GM19025 (cell line): ENCODE measurements around the gene TCF7L2.

Experiments used
- ATAC-seq: cut with Tn5 transposase; IDR thresholded peaks from one replicate; pipeline ENCODE4 v1.9.1; 2021; ENCODE audit warnings: mild to moderate bottlenecking, low read depth, moderate library complexity; ENCODE audit not compliant: unreplicated experiment

The TCF7L2 gene

DNA sequence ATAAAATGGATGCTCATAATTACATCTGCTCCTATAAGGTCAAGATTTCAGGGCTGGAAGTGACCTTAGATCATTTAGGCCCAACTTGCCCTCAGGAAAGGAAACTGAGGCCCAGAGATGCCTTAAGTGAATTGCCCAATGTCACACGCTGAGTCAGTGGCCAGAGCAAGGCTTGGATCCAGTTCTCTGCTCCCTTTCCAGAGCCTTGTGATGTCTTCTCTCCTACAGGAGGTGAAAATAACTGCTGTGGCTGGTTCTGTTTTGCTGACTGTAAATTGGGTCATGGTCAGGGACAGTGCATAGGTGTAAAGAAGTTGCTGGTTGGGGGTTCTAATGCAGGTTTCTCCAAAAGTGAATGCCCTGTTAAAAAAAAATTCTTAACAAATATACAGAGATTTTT lies 91.3 kb downstream of the TCF7L2 start:
- no peak for ATAC-seq

DNA sequence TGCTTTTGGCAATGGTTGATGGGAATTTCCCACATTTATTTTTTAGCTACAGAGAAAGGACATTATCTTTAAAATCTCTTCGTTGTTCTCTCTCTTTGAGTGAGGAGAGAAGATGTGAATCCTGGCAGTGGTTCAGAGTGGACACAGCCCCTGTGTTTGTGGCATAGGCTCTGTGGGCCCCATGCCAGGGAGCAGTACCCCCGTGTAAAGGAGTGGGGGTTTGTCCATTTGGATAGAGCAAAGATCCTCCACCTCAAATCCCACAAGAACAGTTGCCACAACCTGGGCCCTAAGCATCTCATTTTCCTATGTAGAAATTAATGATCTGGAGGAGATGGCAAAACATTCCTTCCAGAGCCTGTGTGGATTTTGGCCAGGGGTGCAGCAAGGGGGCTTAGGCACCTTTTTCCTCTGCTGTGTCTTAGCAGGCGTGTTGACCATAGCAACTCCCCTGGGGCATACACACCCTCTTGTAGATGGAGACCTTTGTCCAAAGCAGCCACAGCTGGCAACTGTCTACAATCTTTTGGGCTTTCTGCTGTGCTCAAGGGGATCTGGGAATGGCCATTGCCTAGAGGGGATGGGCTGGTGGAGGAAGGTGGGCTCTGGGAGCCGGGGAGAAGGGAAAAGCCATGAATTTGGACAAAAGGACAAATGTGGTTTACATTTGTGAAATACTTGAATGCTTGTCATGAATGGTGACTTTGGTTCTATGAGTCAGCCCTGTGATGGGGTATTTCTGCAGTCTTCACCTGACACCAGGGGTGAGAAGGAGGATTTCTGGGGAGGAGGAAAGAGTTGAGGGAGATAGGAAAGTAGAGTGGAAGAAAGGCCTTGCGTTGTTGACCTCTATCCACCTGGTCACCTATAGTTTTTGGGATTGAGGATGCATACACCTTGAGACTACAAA lies 92.0 kb downstream of the TCF7L2 start:
- no peak for ATAC-seq

DNA sequence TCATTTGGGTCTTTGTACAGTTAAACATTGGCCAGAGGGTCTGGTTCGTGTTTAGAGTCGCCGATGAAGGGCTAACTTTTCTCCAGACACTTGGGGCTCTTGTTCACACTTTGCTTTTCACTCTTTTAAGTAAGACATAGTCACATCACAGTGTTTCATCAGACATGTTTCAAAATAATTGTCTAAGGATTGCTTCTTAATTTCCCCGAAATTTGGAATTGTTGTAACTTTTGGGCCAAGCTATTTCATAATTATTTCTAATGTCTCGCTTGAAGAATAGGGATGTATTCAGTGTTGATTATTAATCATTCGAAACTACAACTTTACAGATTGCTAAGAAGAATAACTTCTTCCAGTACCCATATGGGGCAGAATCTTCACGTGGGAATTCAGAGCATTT lies 92.8 kb downstream of the TCF7L2 start:
- ATAC-seq: no peak

DNA sequence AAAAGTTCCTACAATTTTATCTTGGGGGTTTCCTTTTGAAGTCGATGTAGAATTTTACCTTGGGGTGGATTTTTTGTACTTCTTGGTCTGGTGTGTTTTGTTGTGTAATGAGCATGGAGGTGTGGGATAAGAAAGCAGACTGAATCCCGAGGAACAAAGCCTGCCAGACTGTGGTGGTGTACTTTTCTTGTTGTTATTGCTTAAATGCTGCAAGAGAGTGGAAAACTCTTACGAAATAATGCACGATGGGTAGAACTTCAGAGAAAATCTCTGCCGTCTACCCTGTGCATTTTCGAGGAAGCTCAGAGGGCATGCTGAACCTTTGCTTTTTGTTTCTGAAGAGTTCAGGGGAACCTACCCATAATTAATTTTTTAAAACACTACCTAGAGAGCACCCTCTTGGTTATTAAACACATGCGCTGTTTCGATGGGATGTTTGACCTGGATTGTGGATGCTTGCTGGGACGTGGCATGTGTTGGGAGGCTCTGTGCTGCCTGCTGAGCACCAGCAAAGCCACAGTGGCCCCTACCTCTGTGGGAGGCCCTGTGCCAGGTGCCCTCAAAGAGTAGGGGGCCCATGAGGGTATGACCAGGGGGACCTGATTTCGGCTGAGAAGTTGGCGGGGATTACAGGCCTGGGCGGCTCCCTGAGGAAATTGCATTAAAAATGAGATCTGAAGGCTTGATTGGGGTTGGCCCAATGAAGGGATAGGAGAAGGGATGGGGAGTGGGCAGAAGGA lies 94.1 kb downstream of the TCF7L2 start:
- no peak for ATAC-seq

DNA sequence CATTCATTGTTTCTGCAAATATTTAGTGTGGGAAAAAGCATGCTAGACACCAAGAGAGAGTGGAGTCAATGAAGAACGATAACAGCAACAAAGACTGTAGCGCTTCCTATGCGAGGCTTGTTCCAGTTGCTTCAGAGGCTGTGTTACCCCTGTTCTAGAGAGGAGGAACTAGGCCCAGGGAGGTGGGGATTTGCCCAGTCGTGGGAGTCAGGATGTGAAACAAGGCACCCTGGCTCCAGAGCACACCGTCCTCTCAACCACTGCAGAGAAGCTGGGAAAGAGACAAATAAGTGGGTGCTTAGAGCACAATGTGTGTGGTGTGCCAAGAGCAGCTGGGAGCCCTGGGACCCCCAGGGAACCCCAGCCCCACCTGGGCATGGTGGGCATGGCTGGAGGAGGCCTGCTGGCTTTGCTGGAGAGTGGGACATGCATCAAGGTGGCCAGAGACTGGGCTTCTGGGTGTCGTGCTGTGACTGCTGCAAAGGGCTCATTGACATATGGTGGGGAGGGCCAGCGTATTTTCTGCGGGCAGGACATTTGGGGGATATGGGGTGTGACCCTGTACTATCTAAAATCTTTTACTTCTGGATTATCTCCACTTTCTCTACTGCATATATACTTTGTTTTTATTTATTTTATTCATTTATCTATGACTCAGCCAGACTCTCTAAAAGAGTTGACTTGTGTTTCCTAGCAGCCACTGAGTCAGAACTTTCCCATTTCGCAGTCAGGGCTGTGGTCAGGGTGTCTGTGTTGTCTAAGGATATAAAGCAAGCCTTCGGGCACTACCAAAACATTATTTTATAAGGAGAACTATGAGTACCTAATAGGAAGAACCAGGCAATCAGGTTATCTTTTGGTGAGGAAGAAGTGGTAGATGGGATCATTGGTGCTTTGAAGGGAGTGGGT lies 95.4 kb downstream of the TCF7L2 start:
- ATAC-seq: no peak

DNA sequence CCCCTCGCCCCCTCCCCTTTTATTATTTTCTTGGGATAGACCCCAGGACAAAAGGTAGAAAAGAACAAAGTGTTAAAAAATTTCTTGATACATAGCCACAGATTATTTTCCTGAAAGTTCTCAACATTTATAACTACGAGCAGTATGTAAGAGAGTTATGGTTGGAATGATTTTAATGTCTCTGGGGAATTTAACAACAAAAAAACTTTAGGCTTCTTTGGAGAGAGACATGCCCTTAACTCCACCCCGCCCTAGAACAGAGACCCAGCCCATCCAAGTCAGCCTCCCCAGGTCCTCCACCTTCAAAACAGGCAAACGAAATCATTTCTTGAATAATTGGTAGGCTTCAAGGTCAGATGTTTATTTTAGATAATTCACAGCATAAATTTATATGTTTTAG lies 97.1 kb downstream of the TCF7L2 start:
- no peak for ATAC-seq

DNA sequence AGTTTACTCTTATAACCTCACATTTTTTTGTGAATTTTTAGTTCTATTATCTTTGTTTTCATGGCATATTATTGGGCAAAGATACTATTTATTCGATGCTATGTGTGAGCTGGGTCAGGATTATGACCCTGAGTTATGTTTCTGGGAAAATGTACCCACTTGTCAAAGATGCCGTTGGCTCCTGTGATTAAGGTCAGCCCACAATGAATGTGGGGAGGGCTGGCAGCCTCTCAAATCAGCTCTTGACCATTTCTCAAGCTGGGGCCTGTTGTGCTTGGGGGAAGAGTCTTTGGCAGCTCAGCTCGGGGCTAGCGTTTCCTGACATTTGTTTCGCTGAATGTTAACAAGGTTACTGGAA lies 97.5 kb downstream of the TCF7L2 start:
- ATAC-seq: no peak

DNA sequence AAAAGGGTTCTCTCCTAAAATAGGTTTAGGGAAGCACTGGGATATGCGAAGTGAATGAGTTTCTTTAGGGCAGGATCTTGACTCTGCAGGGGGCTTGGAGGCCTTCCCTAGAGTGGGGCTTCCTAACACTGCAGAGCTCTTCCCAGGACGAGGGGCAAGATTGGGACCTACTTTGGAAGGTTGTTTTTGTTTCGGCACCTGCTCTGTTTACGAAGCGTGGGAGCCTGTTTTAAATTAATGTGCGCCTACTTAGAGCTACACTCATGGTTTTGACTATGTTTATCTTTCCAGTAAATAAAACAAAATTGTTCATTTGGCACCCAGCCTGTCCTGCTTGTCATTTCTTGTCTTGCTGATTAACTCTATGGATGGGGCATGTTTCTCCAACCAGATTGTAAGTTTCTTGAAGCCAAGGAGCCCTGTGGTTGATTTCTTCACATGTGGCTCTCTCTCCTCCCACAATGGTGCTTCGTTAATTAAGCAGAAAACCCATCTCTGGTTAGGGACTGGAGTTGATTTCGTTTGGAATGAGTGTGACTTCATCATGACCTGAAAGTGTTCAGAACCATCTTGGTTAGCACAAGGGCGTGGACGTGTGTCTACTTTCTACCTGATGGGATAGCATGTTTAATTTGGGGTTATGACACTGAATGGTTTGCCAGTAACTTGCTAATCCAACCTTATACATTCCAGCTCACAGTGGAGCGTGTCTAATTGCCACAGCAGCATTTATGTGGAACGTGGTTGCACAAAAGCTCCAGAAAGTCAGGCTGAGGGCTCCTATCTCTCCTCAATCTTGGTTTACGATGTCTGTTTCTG lies 98.1 kb downstream of the TCF7L2 start:
- no peak for ATAC-seq

DNA sequence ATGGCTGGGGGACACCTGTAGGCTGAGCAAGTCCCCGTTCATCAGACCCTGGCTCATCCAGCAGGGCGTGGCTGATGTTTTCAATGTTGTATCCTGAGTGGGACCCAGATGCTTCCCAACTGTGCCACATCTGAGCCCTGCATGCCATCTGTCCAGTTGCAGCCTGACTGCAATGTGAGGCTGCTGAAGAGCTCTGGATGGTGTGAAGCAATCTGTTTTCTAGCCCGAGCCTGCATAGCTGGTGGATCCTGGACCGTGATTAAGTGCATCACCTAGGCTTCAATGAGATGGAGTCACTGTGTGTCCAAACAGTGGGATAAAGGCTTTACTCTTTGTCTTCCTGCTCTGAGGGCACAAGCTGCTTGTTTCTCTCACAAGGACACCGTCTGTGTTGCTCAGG lies 99.8 kb downstream of the TCF7L2 start:
- no peak for ATAC-seq

DNA sequence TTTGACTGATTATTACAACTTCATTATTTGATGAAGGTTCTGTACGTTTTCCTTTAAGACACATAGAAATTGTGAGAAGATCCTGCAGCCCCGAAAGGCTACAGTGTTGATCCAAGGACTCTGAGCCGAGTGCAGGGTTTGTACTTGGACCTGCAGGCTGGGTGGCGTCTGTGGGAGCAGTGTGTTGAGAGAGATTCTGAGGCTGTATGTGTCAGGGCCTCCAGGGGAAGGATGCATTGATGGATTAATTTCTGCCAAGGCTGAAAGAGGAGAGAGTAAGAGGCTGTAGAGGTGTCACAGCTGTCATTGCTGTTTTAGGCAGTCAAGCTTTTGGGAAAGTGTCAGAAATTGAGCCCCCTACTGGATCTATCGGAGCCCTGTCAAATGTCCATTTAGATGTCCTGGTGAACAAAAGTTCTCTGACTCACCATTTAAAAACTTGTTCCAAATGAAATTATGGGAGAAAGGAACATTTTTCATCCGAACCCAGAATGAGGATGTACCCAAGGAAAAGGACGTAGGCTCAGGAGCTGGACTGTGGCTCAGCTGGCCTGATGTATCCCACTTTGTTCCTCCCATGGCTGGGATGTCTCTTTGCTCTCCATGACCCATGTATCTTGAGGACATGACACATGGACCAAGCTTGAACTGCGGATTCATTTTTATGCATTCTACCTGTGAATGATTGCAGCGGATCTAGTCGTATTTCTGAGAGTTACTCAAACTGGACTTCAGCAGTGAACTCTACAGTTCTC lies 102.2 kb downstream of the TCF7L2 start:
- ATAC-seq: no peak

DNA sequence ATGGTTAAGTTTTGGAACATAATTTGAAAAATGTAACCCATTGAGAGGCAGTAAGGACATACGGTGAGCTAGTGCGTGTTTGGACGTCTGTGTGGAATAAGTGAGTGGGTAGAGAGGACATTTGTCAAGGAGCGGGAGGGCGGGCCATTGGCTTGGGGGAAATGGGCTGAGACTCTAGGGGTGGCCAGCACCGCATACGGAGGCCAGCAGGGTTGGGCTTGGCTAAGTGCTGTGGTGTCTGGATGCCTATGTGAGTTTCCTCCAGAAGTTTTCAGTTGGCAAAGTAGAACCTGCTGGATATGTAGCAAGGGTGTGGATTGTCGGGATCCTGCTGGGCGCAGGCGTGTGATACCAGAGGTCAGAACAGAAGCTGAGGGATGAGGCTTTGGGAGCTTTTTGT lies 103.0 kb downstream of the TCF7L2 start:
- ATAC-seq: no peak

DNA sequence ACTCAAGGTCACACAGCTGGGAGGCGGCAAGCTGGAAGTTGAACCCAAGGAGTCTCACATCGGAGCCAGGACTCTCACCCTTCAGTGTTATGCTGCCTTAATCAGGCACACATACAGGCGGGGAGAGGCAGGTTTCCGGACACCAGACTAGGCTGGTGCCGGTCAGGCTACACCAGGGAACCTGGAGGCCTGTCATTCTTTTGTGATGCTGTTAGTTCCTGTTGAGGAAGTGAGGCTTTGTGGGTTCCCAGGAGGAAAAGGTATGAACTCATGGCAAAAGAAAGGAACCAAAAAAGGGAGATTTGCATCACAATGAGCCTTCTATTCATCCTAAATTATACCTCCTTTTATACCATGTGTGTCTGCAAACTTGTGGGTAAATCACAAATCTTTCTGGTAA lies 103.8 kb downstream of the TCF7L2 start:
- ATAC-seq: no peak

DNA sequence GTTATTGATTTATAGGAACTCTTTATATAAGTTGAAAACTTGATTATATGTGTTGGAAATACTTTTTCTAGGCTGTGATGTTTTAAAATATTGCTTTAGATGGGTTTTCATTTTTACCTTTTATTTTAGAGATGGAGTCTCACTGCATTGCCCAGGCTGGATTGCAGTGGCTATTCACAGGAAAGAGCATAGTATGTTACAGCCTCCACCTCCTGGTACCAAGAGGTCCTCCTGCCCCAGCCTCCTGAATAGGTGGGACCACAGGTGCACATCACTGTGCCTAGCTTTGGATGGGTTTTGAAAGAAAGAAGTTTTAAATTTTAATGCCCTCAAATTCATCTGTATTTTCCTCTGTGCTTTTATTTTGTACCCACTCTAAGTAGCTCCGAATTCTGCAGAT lies 105.4 kb downstream of the TCF7L2 start:
- no peak for ATAC-seq

DNA sequence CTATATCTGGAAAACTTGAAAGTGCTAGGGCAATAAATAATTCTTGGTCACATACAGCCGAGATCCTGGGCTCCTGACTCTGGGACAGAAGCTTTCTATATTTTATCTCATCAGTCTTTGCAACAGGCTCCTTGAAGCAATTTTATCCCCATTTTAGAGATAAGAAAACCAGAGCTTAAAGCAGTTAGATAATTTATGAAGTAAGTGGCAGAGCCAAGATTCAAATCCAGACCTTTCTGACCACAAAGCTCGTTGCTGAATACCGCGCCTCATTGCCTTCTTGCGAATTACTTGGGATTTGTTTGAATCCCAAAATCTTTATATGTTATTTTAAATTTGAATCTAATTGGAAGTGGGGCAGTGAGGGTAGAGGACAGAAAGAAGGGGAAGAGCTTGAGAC lies 106.0 kb downstream of the TCF7L2 start:
- no peak for ATAC-seq

DNA sequence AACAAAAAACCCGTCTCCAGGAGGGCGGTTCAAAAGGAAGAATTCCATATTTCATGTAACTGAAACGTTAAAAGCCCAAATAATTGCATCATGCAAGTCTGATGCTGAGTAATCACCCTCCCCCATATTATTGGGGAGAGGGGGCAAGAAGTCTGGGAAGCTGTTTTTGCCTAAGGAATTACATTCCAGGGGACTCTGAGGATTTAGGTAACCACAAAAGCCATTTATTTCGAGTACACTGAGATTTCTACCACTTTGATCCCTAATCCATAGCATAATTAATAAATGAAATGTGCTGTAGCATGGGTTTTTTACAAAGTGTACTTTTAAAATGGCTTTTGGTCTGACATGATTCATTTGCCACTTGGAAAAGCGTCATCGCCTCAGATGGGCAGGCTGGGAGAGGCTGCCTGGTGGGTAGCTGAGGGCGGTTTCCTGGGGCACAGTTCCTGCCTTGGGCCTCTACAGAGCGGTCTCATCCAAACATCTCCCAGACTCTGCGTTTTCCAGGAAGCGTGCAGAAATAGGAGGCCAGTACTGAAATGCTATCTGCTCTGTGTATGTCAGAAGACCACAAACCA lies 106.5 kb downstream of the TCF7L2 start:
- no peak for ATAC-seq

DNA sequence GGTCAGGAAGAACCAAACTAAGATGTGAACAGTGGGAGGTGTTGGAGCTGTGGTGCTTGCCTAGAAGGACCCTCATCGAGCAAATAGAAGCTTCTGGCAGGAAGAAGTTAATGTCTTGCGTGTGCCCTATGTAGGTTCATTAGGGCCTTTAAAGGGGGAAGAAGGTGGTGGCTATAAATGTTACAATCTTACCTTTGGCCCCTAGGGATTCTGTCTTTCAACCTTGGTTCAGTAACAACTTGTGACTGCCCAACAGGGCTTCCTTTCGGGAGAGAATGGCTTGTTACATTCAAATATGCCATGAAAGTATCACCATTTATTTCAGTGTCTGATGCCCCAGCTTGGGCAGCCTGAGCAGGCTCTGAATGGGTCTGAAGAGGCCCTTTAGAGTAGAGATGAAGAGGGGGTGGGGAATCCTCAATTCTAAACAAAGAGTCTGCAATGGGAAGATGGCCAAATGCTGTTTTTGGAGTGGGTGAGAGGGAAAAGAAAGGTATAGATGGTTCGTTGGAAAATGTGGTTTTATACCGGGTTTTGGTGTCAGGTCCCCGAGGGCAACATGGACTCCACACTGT lies 108.0 kb downstream of the TCF7L2 start:
- no peak for ATAC-seq

DNA sequence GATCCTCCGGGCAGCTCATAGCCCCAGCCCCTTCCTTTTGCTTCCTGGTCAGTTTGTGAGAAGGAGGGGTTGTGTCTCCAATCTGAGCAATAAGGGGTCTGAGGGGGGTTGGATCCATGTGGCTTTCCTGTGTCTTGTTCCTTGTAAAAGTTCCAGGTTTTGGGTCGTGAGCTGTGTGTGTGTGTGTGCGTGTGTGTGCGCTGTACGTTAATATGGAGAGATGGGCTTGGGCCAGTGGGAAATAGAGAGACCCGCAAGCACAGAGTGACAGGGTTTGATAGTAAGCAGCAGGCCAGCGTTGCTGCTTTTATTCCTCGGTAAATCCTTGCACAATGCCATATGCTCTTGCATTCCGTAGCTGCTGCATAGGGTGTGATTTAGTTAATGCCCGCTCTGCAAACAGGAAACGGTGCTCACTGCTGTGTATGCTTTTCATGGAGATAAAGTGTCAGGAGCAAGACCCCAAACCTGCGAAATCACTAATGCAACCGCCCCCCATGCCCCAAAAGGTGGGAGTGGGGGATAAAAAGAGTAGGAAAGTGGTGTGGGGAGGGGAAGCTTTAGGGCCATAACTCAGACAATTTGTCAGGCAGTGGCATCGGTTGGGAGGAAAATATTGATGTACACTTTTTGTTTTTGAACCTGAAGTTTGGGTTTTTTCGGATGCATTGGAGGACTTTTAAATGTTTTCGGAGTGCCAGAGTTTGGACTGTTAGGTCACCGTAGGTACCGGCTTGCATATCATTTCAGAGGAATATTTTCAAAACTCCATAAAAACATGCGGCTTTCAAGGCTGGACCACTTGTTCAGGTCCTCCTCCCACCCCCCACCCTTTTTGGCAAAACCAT lies 108.7 kb downstream of the TCF7L2 start:
- ATAC-seq: no peak

DNA sequence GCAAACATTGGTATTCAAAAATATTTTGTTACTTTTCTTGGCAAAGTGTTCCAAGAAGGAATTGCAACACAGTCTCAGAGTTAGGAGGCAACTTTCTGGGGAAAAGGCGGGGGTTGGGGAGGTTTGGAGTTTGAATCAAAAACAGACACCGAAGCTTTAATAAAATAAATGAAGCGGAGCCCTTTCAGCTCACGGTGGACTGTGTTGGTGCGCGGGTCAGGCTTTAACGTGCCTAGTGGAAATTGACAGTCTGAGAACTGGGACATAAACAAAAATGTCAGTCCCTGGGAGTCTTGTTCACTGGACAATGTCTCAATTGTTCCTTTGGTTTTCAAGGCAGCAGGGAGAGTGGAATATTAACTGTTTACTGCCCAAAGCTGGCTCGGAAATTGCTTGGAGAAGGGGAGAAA lies 109.3 kb downstream of the TCF7L2 start:
- no peak for ATAC-seq
